ENCODE measurements around the gene RBM17. TPM values are rescaled to one million over a fixed set of nuclear protein-coding genes. Genes with fewer than 3 reads are reported as not detected.

RBM17 gene
- total RNA-seq, 1 experiment from 2014 or later: 133 TPM

DNA sequence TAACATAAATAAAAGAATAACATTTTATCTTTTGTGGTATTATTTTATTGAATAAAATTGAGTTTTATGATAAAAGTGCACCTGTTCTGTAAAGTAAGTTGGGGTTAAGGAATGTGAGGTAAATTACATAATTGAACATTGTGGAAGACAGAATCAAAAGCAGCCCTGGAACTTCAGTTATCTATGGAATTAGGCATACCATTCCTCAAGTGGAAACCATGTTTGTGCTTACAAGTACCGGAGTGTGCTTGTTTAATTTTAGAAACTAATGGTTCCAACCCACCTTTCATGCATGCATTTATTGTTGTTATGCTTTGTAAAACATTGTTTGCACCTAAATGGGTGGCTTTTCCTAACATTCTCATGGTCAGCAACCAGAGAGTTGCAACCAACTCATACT is 28.0 kb downstream of the RBM17 start:
- Mint-ChIP-seq H3K9me3 (ENCODE audit: low read depth, unreplicated experiment) (no peaks in the 10 kb centered on the region), H3K4me1 (ENCODE audit: low read depth, unreplicated experiment) (no peaks in the 10 kb centered on the region), H3K4me3 (ENCODE audit: low read depth, unreplicated experiment) (no peak overlapping the region), H3K27ac (ENCODE audit: unreplicated experiment) (no peak overlapping the region), H3K27me3 (ENCODE audit: unreplicated experiment) (no peaks in the 10 kb centered on the region), H3K36me3 (ENCODE audit: insufficient read depth, unreplicated experiment) (peaks cover 34% of the 10 kb centered on the region)
- TF ChIP-seq, protein P1, sequence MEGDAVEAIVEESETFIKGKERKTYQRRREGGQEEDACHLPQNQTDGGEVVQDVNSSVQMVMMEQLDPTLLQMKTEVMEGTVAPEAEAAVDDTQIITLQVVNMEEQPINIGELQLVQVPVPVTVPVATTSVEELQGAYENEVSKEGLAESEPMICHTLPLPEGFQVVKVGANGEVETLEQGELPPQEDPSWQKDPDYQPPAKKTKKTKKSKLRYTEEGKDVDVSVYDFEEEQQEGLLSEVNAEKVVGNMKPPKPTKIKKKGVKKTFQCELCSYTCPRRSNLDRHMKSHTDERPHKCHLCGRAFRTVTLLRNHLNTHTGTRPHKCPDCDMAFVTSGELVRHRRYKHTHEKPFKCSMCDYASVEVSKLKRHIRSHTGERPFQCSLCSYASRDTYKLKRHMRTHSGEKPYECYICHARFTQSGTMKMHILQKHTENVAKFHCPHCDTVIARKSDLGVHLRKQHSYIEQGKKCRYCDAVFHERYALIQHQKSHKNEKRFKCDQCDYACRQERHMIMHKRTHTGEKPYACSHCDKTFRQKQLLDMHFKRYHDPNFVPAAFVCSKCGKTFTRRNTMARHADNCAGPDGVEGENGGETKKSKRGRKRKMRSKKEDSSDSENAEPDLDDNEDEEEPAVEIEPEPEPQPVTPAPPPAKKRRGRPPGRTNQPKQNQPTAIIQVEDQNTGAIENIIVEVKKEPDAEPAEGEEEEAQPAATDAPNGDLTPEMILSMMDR (IDR thresholded peaks at IDR 0.05; ENCODE audit: unreplicated experiment): no peak
- intact Hi-C loops (cut with micrococcal nuclease; ENCODE audit: unreplicated experiment): no loop called here
- no TSS peak for BruUV-seq (replicated peaks)
- DNase-seq: no peak
- CTCF ChIA-PET: no interaction called here

- TF ChIP-seq, protein P1 (IDR thresholded peaks at IDR 0.05; ENCODE audit: unreplicated experiment): no peak
- no peaks in the 10 kb centered on the region for H3K4me1 Mint-ChIP-seq (ENCODE audit: low read depth, unreplicated experiment)
- CTCF ChIA-PET: interaction anchor here (0.7 kb wide), 1 partner anchor 732 kb away, joined by 3 read pairs; no protein-coding TSS in a partner anchor
- H3K36me3 Mint-ChIP-seq (ENCODE audit: insufficient read depth, unreplicated experiment): peaks cover 27% of the 10 kb centered on the region
- H3K27ac Mint-ChIP-seq (ENCODE audit: unreplicated experiment): no peak overlapping the region
- H3K9me3 Mint-ChIP-seq (ENCODE audit: low read depth, unreplicated experiment): no peaks in the 10 kb centered on the region
- no TSS peak for BruUV-seq (replicated peaks)
- H3K4me3 Mint-ChIP-seq (ENCODE audit: low read depth, unreplicated experiment): no peak overlapping the region
- DNase-seq: no peak
- no peaks in the 10 kb centered on the region for H3K27me3 Mint-ChIP-seq (ENCODE audit: unreplicated experiment)
- intact Hi-C loops (cut with micrococcal nuclease; ENCODE audit: unreplicated experiment): no loop called here
Observed at GRCh38 chr10:6117711-6118110, 28.9 kb downstream of the RBM17 start.

DNA sequence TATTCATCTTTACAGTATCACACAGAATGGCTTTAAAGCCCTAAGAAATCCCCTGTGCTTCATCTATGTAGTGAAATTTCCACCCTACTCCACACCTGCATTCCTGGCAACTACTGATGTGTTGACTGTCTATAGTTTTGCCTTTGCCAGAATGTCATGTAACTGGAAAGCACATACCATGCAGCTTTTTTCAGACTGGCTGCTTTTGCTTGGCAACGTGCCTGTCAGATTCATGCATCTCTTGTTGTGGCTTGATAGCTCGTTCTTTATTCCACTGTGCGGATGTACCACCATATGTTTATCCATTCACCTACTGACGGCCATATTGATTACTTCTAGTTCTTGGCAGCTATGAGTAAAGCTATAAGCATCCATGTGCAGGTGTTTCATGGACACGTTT is 30.6 kb downstream of the RBM17 start:
- TF ChIP-seq, protein P1 (IDR thresholded peaks at IDR 0.05; ENCODE audit: unreplicated experiment): no peak
- Mint-ChIP-seq H3K27ac (ENCODE audit: unreplicated experiment) (no peak overlapping the region), H3K4me3 (ENCODE audit: low read depth, unreplicated experiment) (no peak overlapping the region), H3K9me3 (ENCODE audit: low read depth, unreplicated experiment) (no peaks in the 10 kb centered on the region), H3K4me1 (ENCODE audit: low read depth, unreplicated experiment) (no peaks in the 10 kb centered on the region), H3K36me3 (ENCODE audit: insufficient read depth, unreplicated experiment) (peaks cover 16% of the 10 kb centered on the region), H3K27me3 (ENCODE audit: unreplicated experiment) (no peaks in the 10 kb centered on the region)
- CTCF ChIA-PET: interaction anchor here (0.9 kb wide), 1 partner anchor 26 kb away, joined by 3 read pairs; no protein-coding TSS in a partner anchor
- intact Hi-C loops (cut with micrococcal nuclease; ENCODE audit: unreplicated experiment): no loop called here
- no peak for DNase-seq
- BruUV-seq (replicated peaks): no TSS peak

DNA sequence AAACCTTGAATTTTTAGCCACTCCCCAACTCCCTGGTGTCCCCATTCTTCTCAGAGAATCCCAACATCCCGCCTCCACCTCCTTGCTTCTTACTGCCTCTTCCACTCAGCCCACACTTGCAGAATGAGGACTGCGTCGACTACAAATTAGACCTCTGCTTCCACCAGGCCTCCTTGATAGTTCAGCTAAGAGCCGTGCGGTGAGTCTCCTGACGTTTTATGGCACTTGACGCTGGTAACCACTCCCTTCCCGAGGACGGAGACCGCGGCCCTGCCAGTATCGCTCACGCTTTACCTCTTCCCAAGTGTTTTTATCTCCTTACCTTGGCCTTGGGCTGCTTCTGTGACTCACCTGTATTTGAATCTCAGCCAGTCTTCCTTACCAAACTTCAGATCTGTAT is 31.1 kb downstream of the RBM17 start:
- H3K27ac Mint-ChIP-seq (ENCODE audit: unreplicated experiment): no peak overlapping the region
- no peak overlapping the region for H3K4me3 Mint-ChIP-seq (ENCODE audit: low read depth, unreplicated experiment)
- no peak for DNase-seq
- H3K9me3 Mint-ChIP-seq (ENCODE audit: low read depth, unreplicated experiment): no peaks in the 10 kb centered on the region
- BruUV-seq (replicated peaks): TSS peak; percentile 15
- CTCF ChIA-PET: interaction anchor here (0.9 kb wide), 1 partner anchor 27 kb away, joined by 3 read pairs; no protein-coding TSS in a partner anchor
- TF ChIP-seq, protein P1 (IDR thresholded peaks at IDR 0.05; ENCODE audit: unreplicated experiment): no peak
- H3K27me3 Mint-ChIP-seq (ENCODE audit: unreplicated experiment): no peaks in the 10 kb centered on the region
- peaks cover 16% of the 10 kb centered on the region for H3K36me3 Mint-ChIP-seq (ENCODE audit: insufficient read depth, unreplicated experiment)
- H3K4me1 Mint-ChIP-seq (ENCODE audit: low read depth, unreplicated experiment): no peaks in the 10 kb centered on the region
- intact Hi-C loops (cut with micrococcal nuclease; ENCODE audit: unreplicated experiment): no loop called here
